KMS-11 (cell line): ENCODE data around the gene ZNF518B.

Experiments used
- H2AFZ ChIP-seq: fragments of 200-600 bp; sonication (generic); 2 replicates; pipeline ENCODE4 v1.6.1; 2016; ENCODE audit warnings: antibody characterized with exemption, mixed run types, low read depth
- H3K27ac ChIP-seq: fragments of 200-600 bp; sonication (generic); 2 replicates; pipeline ENCODE4 v1.6.1; 2016; ENCODE audit warnings: mild to moderate bottlenecking, mixed run types
- H3K27me3 ChIP-seq: fragments of 200-600 bp; sonication (generic); 2 replicates; pipeline ENCODE4 v1.6.1; 2017; ENCODE audit warnings: mild to moderate bottlenecking, low read depth, mixed run types, moderate library complexity; ENCODE audit not compliant: insufficient read depth
- H3K36me3 ChIP-seq: fragments of 200-600 bp; sonication (generic); 2 replicates; pipeline ENCODE4 v1.6.1; 2017; ENCODE audit warnings: mild to moderate bottlenecking, mixed run types; ENCODE audit not compliant: insufficient read depth
- H3K4me1 ChIP-seq: fragments of 200-600 bp; sonication (generic); 2 replicates; pipeline ENCODE4 v1.6.1; 2016; ENCODE audit warnings: mild to moderate bottlenecking, low read depth, mixed run types; ENCODE audit not compliant: poor library complexity, severe bottlenecking
- H3K4me2 ChIP-seq: fragments of 200-600 bp; sonication (generic); 2 replicates; pipeline ENCODE4 v1.7.0; 2016; ENCODE audit warnings: mild to moderate bottlenecking, mixed run types
- H3K4me3 ChIP-seq: fragments of 200-600 bp; sonication (generic); IDR thresholded peaks from 2 replicates; pipeline ENCODE4 v1.6.1; 2017; ENCODE audit warnings: low read depth, low read length, mixed read lengths; ENCODE audit not compliant: insufficient read depth
- H3K79me2 ChIP-seq: fragments of 200-600 bp; sonication (generic); 2 replicates; pipeline ENCODE4 v1.6.1; 2016; ENCODE audit warnings: low read depth, mixed run types; ENCODE audit not compliant: insufficient read depth
- H3K9ac ChIP-seq: fragments of 200-600 bp; sonication (generic); 2 replicates; pipeline ENCODE4 v1.6.1; 2016; ENCODE audit warnings: mild to moderate bottlenecking, mixed run types
- H4K20me1 ChIP-seq: fragments of 200-600 bp; sonication (generic); 2 replicates; pipeline ENCODE4 v1.6.1; 2016; ENCODE audit warnings: mild to moderate bottlenecking, mixed run types; ENCODE audit not compliant: insufficient read depth
- CTCF ChIP-seq: fragments of 200-600 bp; sonication (generic); conservative IDR thresholded peaks from 2 replicates; pipeline ENCODE4 v1.6.1; 2017; ENCODE audit warnings: low read depth, mild to moderate bottlenecking, antibody characterized with exemption, low read length, moderate library complexity, mixed read lengths

ZNF518B gene

GRCh38 chr4:10405672-10406071 is 51.6 kb downstream of the ZNF518B start:
- TF ChIP-seq CTCF: no peak
- Histone ChIP-seq H3K27me3 (no peaks in the 10 kb centered on the region), H3K4me3 (no peak overlapping the region), H4K20me1 (no peaks in the 10 kb centered on the region), H3K27ac (no peak overlapping the region), H3K4me1 (no peaks in the 10 kb centered on the region), H3K9ac (no peak overlapping the region), H2AFZ (no peak overlapping the region), H3K4me2 (no peak overlapping the region), H3K79me2 (no peaks in the 10 kb centered on the region), H3K36me3 (no peaks in the 10 kb centered on the region)

- Histone ChIP-seq H2AFZ (no peak overlapping the region), H4K20me1 (no peaks in the 10 kb centered on the region), H3K79me2 (no peaks in the 10 kb centered on the region), H3K36me3 (no peaks in the 10 kb centered on the region), H3K27ac (no peak overlapping the region), H3K4me3 (no peak overlapping the region), H3K4me1 (no peaks in the 10 kb centered on the region), H3K27me3 (no peaks in the 10 kb centered on the region), H3K4me2 (no peak overlapping the region), H3K9ac (no peak overlapping the region)
- TF ChIP-seq CTCF: no peak; the same call in 1 of the 2 replicates
Observed at GRCh38 chr4:10403633-10404445, 53.4 kb downstream of the ZNF518B start.

- no peak overlapping the region for H3K4me3 ChIP-seq
- no peak overlapping the region for H2AFZ ChIP-seq
- H3K9ac ChIP-seq: no peak overlapping the region
- no peaks in the 10 kb centered on the region for H3K79me2 ChIP-seq
- no peaks in the 10 kb centered on the region for H3K4me1 ChIP-seq
- no peaks in the 10 kb centered on the region for H4K20me1 ChIP-seq
- no peaks in the 10 kb centered on the region for H3K27me3 ChIP-seq
- no peak overlapping the region for H3K4me2 ChIP-seq
- TF ChIP-seq CTCF: no peak
- H3K27ac ChIP-seq: no peak overlapping the region
- H3K36me3 ChIP-seq: no peaks in the 10 kb centered on the region
Observed at GRCh38 chr4:10395971-10396580, 61.1 kb downstream of the ZNF518B start.
